ENCODE measurements around the gene PTPRN2. TPM values are rescaled to one million over a fixed set of nuclear protein-coding genes. Genes with fewer than 3 reads are reported as not detected.
A peak's percentile ranks its signal among the peaks of the same experiment; 100 is the strongest.
"Not testable (repeated sequence)": the region's sequence is repeated elsewhere in the genome, so short reads cannot be mapped to it uniquely, and the experiment has no call there.

Gene PTPRN2
- total RNA-seq, 5 donors from 2014 or later (not counting 1 experiment from before 2014, with no cell fraction given) = 0.60 to 1.7 (median 0.82) TPM

- H3K27ac Mint-ChIP-seq = no peak overlapping the region
Measured at GRCh38 chr7:158517072-158517471, 70.6 kb downstream of the PTPRN2 start.

GRCh38 chr7:158516524-158516923 is 71.1 kb downstream of the PTPRN2 start:
- Mint-ChIP-seq H3K27ac (no peak overlapping the region), H3K9me3 (peaks cover 11 to 17% (median 17%) of the 10 kb centered on the region in 3 donors), H3K36me3 (no peaks in the 10 kb centered on the region), H3K4me3 (no peak overlapping the region), H3K27me3 (peaks cover 16 to 17% of the 10 kb centered on the region in 2 donors), H3K4me1 (no peaks in the 10 kb centered on the region)
- no peaks in the 10 kb centered on the region for H3K36me3 ChIP-seq (ENCODE audit: control insufficient read depth in 2 of 2, extremely low read depth in 1 of 2, insufficient read depth in 1 of 2, low read length in 1 of 2)
- H3K9me3 ChIP-seq = no peaks in the 10 kb centered on the region
- H3K27me3 ChIP-seq (replicated peaks in 1 of 2; ENCODE audit: control insufficient read depth in 2 of 2, extremely low read depth in 1 of 2, insufficient read depth in 2 of 2, low read length in 1 of 2) = peaks cover 0 to 14% of the 10 kb centered on the region in 2 experiments
- no peak for ATAC-seq (replicated peaks in 1 of 4)
- 87% methylated on average over 1 of the region's 2 CpGs for WGBS (ENCODE audit: insufficient coverage)
- ChIA-PET CTCF (no interaction called here), POLR2A (no interaction called here)
- DNase-seq = no peak
- no peak overlapping the region for H3K27ac ChIP-seq (ENCODE audit: low read length)
- no peaks in the 10 kb centered on the region for H3K4me1 ChIP-seq (ENCODE audit: control insufficient read depth in 1 of 2, extremely low read depth in 1 of 2, insufficient read depth in 2 of 2, low read length in 2 of 2)
- H3K4me3 ChIP-seq (ENCODE audit: control insufficient read depth in 1 of 2, extremely low read depth in 1 of 2, low read length in 1 of 2) = no peak overlapping the region

More at GRCh38 chr7:158517072-158517471, 70.6 kb downstream of the PTPRN2 start:
- Mint-ChIP-seq H3K4me1 (no peaks in the 10 kb centered on the region), H3K36me3 (no peaks in the 10 kb centered on the region), H3K4me3 (no peak overlapping the region), H3K27me3 (peaks cover 16 to 17% of the 10 kb centered on the region in 2 donors), H3K9me3 (peaks cover 6 to 12% (median 12%) of the 10 kb centered on the region in 3 donors)
- Histone ChIP-seq H3K9me3 (no peaks in the 10 kb centered on the region), H3K36me3 (ENCODE audit: control insufficient read depth in 2 of 2, extremely low read depth in 1 of 2, insufficient read depth in 1 of 2, low read length in 1 of 2) (no peaks in the 10 kb centered on the region), H3K27me3 (replicated peaks in 1 of 2; ENCODE audit: control insufficient read depth in 2 of 2, extremely low read depth in 1 of 2, insufficient read depth in 2 of 2, low read length in 1 of 2) (peaks cover 0 to 14% of the 10 kb centered on the region in 2 experiments), H3K4me1 (ENCODE audit: control insufficient read depth in 1 of 2, extremely low read depth in 1 of 2, insufficient read depth in 2 of 2, low read length in 2 of 2) (no peaks in the 10 kb centered on the region), H3K4me3 (ENCODE audit: control insufficient read depth in 1 of 2, extremely low read depth in 1 of 2, low read length in 1 of 2) (no peak overlapping the region), H3K27ac (ENCODE audit: low read length) (no peak overlapping the region)
- CTCF ChIA-PET = no interaction called here
- DNase-seq (no peak), ATAC-seq (replicated peaks in 1 of 4) (no peak)
- 55% methylated on average over 4 of the region's 11 CpGs for WGBS (ENCODE audit: insufficient coverage)
- POLR2A ChIA-PET = no interaction called here

GRCh38 chr7:158512869-158513268 is 74.8 kb downstream of the PTPRN2 start:
- no peak for ATAC-seq (replicated peaks in 1 of 4)
- no peak for DNase-seq
- no peaks in the 10 kb centered on the region for H3K9me3 ChIP-seq
- H3K4me1 Mint-ChIP-seq = no peaks in the 10 kb centered on the region
- no peak overlapping the region for H3K27ac ChIP-seq (ENCODE audit: low read length)
- H3K27me3 ChIP-seq (replicated peaks in 1 of 2; ENCODE audit: control insufficient read depth in 2 of 2, extremely low read depth in 1 of 2, insufficient read depth in 2 of 2, low read length in 1 of 2) = peaks cover 0 to 13% of the 10 kb centered on the region in 2 experiments
- H3K4me1 ChIP-seq (ENCODE audit: control insufficient read depth in 1 of 2, extremely low read depth in 1 of 2, insufficient read depth in 2 of 2, low read length in 2 of 2) = no peaks in the 10 kb centered on the region
- no peak overlapping the region for H3K4me3 Mint-ChIP-seq
- no peaks in the 10 kb centered on the region for H3K36me3 Mint-ChIP-seq
- H3K9me3 Mint-ChIP-seq = peaks cover 20 to 28% (median 23%) of the 10 kb centered on the region in 3 donors
- no CpG with 5 or more reads among the region's 6 CpGs for WGBS (ENCODE audit: insufficient coverage)
- H3K36me3 ChIP-seq (ENCODE audit: control insufficient read depth in 2 of 2, extremely low read depth in 1 of 2, insufficient read depth in 1 of 2, low read length in 1 of 2) = no peaks in the 10 kb centered on the region
- H3K27ac Mint-ChIP-seq = no peak overlapping the region
- peaks cover 11 to 14% of the 10 kb centered on the region in 2 donors for H3K27me3 Mint-ChIP-seq
- H3K4me3 ChIP-seq (ENCODE audit: control insufficient read depth in 1 of 2, extremely low read depth in 1 of 2, low read length in 1 of 2) = no peak overlapping the region
- POLR2A ChIA-PET = no interaction called here
- CTCF ChIA-PET = no interaction called here

GRCh38 chr7:158512042-158512441 is 75.6 kb downstream of the PTPRN2 start:
- Mint-ChIP-seq H3K27ac (no peak overlapping the region), H3K27me3 (peaks cover 8 to 15% of the 10 kb centered on the region in 2 donors), H3K9me3 (peaks cover 20 to 28% (median 23%) of the 10 kb centered on the region in 3 donors), H3K4me3 (no peak overlapping the region), H3K4me1 (no peaks in the 10 kb centered on the region), H3K36me3 (no peaks in the 10 kb centered on the region)
- POLR2A ChIA-PET = no interaction called here
- Histone ChIP-seq H3K9me3 (no peaks in the 10 kb centered on the region), H3K27me3 (replicated peaks in 1 of 2; ENCODE audit: control insufficient read depth in 2 of 2, extremely low read depth in 1 of 2, insufficient read depth in 2 of 2, low read length in 1 of 2) (peaks cover 0 to 9% of the 10 kb centered on the region in 2 experiments), H3K27ac (ENCODE audit: low read length) (no peak overlapping the region), H3K4me3 (ENCODE audit: control insufficient read depth in 1 of 2, extremely low read depth in 1 of 2, low read length in 1 of 2) (no peak overlapping the region), H3K4me1 (ENCODE audit: control insufficient read depth in 1 of 2, extremely low read depth in 1 of 2, insufficient read depth in 2 of 2, low read length in 2 of 2) (no peaks in the 10 kb centered on the region), H3K36me3 (ENCODE audit: control insufficient read depth in 2 of 2, extremely low read depth in 1 of 2, insufficient read depth in 1 of 2, low read length in 1 of 2) (no peaks in the 10 kb centered on the region)
- CTCF ChIA-PET = no interaction called here
- ATAC-seq (replicated peaks in 1 of 4) (no peak), DNase-seq (no peak)
- WGBS (ENCODE audit: insufficient coverage) = 73% methylated on average over 3 of the region's 6 CpGs

GRCh38 chr7:158508802-158509385 is 78.7 kb downstream of the PTPRN2 start:
- H3K27ac ChIP-seq (ENCODE audit: low read length) = no peak overlapping the region
- peaks cover 0 to 15% of the 10 kb centered on the region in 2 experiments for H3K27me3 ChIP-seq (replicated peaks in 1 of 2; ENCODE audit: control insufficient read depth in 2 of 2, extremely low read depth in 1 of 2, insufficient read depth in 2 of 2, low read length in 1 of 2)
- H3K4me3 Mint-ChIP-seq = no peak overlapping the region
- H3K4me1 Mint-ChIP-seq = no peaks in the 10 kb centered on the region
- ChIA-PET CTCF (no interaction called here), POLR2A (no interaction called here)
- H3K4me1 ChIP-seq (ENCODE audit: control insufficient read depth in 1 of 2, extremely low read depth in 1 of 2, insufficient read depth in 2 of 2, low read length in 2 of 2) = no peaks in the 10 kb centered on the region
- H3K4me3 ChIP-seq (ENCODE audit: control insufficient read depth in 1 of 2, extremely low read depth in 1 of 2, low read length in 1 of 2) = no peak overlapping the region
- H3K36me3 ChIP-seq (ENCODE audit: control insufficient read depth in 2 of 2, extremely low read depth in 1 of 2, insufficient read depth in 1 of 2, low read length in 1 of 2) = no peaks in the 10 kb centered on the region
- H3K27me3 Mint-ChIP-seq = peaks cover 12 to 18% of the 10 kb centered on the region in 2 donors
- H3K9me3 Mint-ChIP-seq = peaks cover 20 to 36% (median 24%) of the 10 kb centered on the region in 3 donors
- H3K9me3 ChIP-seq = no peaks in the 10 kb centered on the region
- no peak for ATAC-seq (replicated peaks in 1 of 4)
- H3K36me3 Mint-ChIP-seq = no peaks in the 10 kb centered on the region
- DNase-seq = no peak
- no peak overlapping the region for H3K27ac Mint-ChIP-seq
- WGBS (ENCODE audit: insufficient coverage) = 81% methylated on average over 17 of the region's 27 CpGs

DNA sequence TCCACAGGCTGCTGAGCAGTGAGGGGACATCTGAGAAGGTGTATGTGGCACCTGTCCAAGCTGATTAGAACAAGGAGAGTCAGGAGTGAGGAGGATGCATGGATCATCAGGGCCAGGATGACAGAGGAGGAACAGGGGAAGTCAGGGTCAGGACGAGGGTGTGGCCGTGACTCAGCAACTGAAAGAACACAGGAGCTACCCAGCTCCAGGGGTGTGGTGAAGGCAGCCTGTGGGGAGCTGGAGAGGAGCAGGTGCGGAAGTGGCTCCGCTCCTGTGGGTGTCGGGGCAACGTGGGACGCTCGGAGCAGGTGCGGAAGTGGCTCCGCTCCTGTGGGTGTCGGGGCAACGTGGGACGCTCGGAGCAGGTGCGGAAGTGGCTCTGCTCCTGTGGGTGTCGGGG is 79.3 kb downstream of the PTPRN2 start:
- H3K9me3 ChIP-seq; CTCF ChIA-PET; ATAC-seq (replicated peaks in 1 of 4); H3K4me3 ChIP-seq (ENCODE audit: control insufficient read depth in 1 of 2, extremely low read depth in 1 of 2, low read length in 1 of 2); H3K4me1 ChIP-seq (ENCODE audit: control insufficient read depth in 1 of 2, extremely low read depth in 1 of 2, insufficient read depth in 2 of 2, low read length in 2 of 2); H3K36me3 Mint-ChIP-seq; H3K36me3 ChIP-seq (ENCODE audit: control insufficient read depth in 2 of 2, extremely low read depth in 1 of 2, insufficient read depth in 1 of 2, low read length in 1 of 2); POLR2A ChIA-PET; H3K4me1 Mint-ChIP-seq; H3K4me3 Mint-ChIP-seq; H3K27ac ChIP-seq (ENCODE audit: low read length); DNase-seq: not testable (repeated sequence)
- Mint-ChIP-seq H3K27me3 (peaks cover 16 to 21% of the 10 kb centered on the region in 2 donors), H3K9me3 (peaks cover 20 to 36% (median 24%) of the 10 kb centered on the region in 3 donors), H3K27ac (peak overlapping the region in 1 of 2 donors; percentile 31)
- peaks cover 0 to 19% of the 10 kb centered on the region in 2 experiments for H3K27me3 ChIP-seq (replicated peaks in 1 of 2; ENCODE audit: control insufficient read depth in 2 of 2, extremely low read depth in 1 of 2, insufficient read depth in 2 of 2, low read length in 1 of 2)
- 93% methylated on average over 10 of the region's 16 CpGs for WGBS (ENCODE audit: insufficient coverage)
